BE2C (cell line): Measurements from ENCODE around the gene ACADS.

ENCODE experiments used
- DNase-seq: peaks from one replicate; pipeline ENCODE4 v3.0.0-alpha.2; 2020
- H3K27me3 ChIP-seq: fragments of 250-450 bp; sonication (Bioruptor Pico); 2 replicates; pipeline ENCODE4 v1.5.1; 2020; ENCODE audit warnings: mild to moderate bottlenecking
- H3K36me3 ChIP-seq: fragments of 250-450 bp; sonication (Bioruptor Pico); 2 replicates; pipeline ENCODE4 v1.5.1; 2020; ENCODE audit warnings: mild to moderate bottlenecking
- H3K4me1 ChIP-seq: fragments of 250-450 bp; sonication (Bioruptor Pico); 2 replicates; pipeline ENCODE4 v1.5.1; 2020
- H3K4me3 ChIP-seq: 2 replicates; pipeline ENCODE4 v1.5.1; 2011; ENCODE audit warnings: low read depth, low read length
- H3K9me3 ChIP-seq: fragments of 250-450 bp; sonication (Bioruptor Pico); 2 replicates; pipeline ENCODE4 v1.5.1; 2020
- CTCF ChIP-seq: IDR thresholded peaks from 2 replicates; pipeline ENCODE4 v1.5.1; 2012; ENCODE audit warnings: mild to moderate bottlenecking, low read depth, low read length

Gene ACADS

GRCh38 chr12:120689397-120690082 is 36.1 kb upstream of the ACADS start:
- H3K27me3 ChIP-seq, result no peaks in the 10 kb centered on the region
- H3K9me3 ChIP-seq, result no peaks in the 10 kb centered on the region
- peak overlapping the region; percentile 95 for H3K4me3 ChIP-seq
- no peaks in the 10 kb centered on the region for H3K4me1 ChIP-seq
- DNase-seq, result no peak
- no peak for TF ChIP-seq CTCF
- H3K36me3 ChIP-seq, result peaks cover 16% of the 10 kb centered on the region

GRCh38 chr12:120690083-120690450 is 35.6 kb upstream of the ACADS start:
- no peak for TF ChIP-seq CTCF
- no peak overlapping the region for H3K4me3 ChIP-seq

GRCh38 chr12:120690978-120691377 is 34.6 kb upstream of the ACADS start:
- TF ChIP-seq CTCF, result no peak
- H3K27me3 ChIP-seq, result no peaks in the 10 kb centered on the region
- H3K36me3 ChIP-seq, result peaks cover 30% of the 10 kb centered on the region
- H3K4me3 ChIP-seq, result no peak overlapping the region
- DNase-seq, result no peak
- H3K4me1 ChIP-seq, result no peaks in the 10 kb centered on the region
- no peaks in the 10 kb centered on the region for H3K9me3 ChIP-seq

More at GRCh38 chr12:120690083-120690450, 35.6 kb upstream of the ACADS start:
- no peak for DNase-seq
- Histone ChIP-seq H3K36me3 (peaks cover 21% of the 10 kb centered on the region), H3K9me3 (no peaks in the 10 kb centered on the region), H3K4me1 (no peaks in the 10 kb centered on the region), H3K27me3 (no peaks in the 10 kb centered on the region)

- Histone ChIP-seq H3K36me3 (peaks cover 46% of the 10 kb centered on the region), H3K4me3 (no peak overlapping the region), H3K9me3 (no peaks in the 10 kb centered on the region), H3K4me1 (no peaks in the 10 kb centered on the region), H3K27me3 (no peaks in the 10 kb centered on the region)
- DNase-seq, result no peak
- TF ChIP-seq CTCF, result no peak
Observed at GRCh38 chr12:120692524-120693033, 33.0 kb upstream of the ACADS start.

- Histone ChIP-seq H3K4me3 (no peak overlapping the region), H3K36me3 (peaks cover 59% of the 10 kb centered on the region), H3K9me3 (no peaks in the 10 kb centered on the region), H3K4me1 (no peaks in the 10 kb centered on the region), H3K27me3 (no peaks in the 10 kb centered on the region)
- DNase-seq, result no peak
- no peak for TF ChIP-seq CTCF
Observed at GRCh38 chr12:120693848-120694247, 31.8 kb upstream of the ACADS start.

GRCh38 chr12:120696626-120697025 is 29.0 kb upstream of the ACADS start:
- Histone ChIP-seq H3K9me3 (no peaks in the 10 kb centered on the region), H3K36me3 (peaks cover 83% of the 10 kb centered on the region), H3K4me3 (no peak overlapping the region), H3K27me3 (no peaks in the 10 kb centered on the region), H3K4me1 (no peaks in the 10 kb centered on the region)
- TF ChIP-seq CTCF, result no peak
- DNase-seq, result no peak
